IgD-negative memory B cell (primary cell): ENCODE measurements around the gene UPK3BL1. TPM values are rescaled to one million over a fixed set of nuclear protein-coding genes. Genes with fewer than 3 reads are reported as not detected.
"Not testable (repeated sequence)": the region's sequence is repeated elsewhere in the genome, so short reads cannot be mapped to it uniquely, and the experiment has no call there.

Experiments used
- H3K27ac Mint-ChIP-seq, 3 donors: one replicate each; pipeline ENCODE4 v1.8.0; 2020 to 2022; ENCODE audit warnings: mild to moderate bottlenecking in 3 of 3, mixed read lengths in 3 of 3, moderate library complexity in 1 of 3
- H3K27me3 Mint-ChIP-seq: one replicate; pipeline ENCODE4 v1.8.0; 2021; ENCODE audit warnings: mixed read lengths
- H3K36me3 Mint-ChIP-seq: one replicate; pipeline ENCODE4 v1.8.0; 2020; ENCODE audit warnings: mild to moderate bottlenecking, mixed read lengths
- H3K4me1 Mint-ChIP-seq, 3 donors: one replicate each; pipeline ENCODE4 v1.8.0; 2020 to 2022; ENCODE audit warnings: mixed read lengths in 3 of 3, mild to moderate bottlenecking in 1 of 3
- H3K4me3 Mint-ChIP-seq, 4 donors: one replicate each; pipeline ENCODE4 v1.8.0; 2020 to 2022; ENCODE audit warnings: mild to moderate bottlenecking in 4 of 4, mixed read lengths in 4 of 4, moderate library complexity in 3 of 4
- H3K9me3 Mint-ChIP-seq, 3 donors: one replicate each; pipeline ENCODE4 v1.8.0; 2020 to 2021; ENCODE audit warnings: mixed read lengths in 3 of 3, mild to moderate bottlenecking in 1 of 3
- polyA plus RNA-seq: library from polyadenylated mRNA; unstranded; fragments of 300-500 nt; fragmentation: Illumina TruSeq; gene quantifications from one replicate; pipeline ENCODE4 v1.2.3, GENCODE V29; 2021

The UPK3BL1 gene, protein sequence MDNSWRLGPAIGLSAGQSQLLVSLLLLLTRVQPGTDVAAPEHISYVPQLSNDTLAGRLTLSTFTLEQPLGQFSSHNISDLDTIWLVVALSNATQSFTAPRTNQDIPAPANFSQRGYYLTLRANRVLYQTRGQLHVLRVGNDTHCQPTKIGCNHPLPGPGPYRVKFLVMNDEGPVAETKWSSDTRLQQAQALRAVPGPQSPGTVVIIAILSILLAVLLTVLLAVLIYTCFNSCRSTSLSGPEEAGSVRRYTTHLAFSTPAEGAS
- 32.3 TPM for polyA plus RNA-seq

DNA sequence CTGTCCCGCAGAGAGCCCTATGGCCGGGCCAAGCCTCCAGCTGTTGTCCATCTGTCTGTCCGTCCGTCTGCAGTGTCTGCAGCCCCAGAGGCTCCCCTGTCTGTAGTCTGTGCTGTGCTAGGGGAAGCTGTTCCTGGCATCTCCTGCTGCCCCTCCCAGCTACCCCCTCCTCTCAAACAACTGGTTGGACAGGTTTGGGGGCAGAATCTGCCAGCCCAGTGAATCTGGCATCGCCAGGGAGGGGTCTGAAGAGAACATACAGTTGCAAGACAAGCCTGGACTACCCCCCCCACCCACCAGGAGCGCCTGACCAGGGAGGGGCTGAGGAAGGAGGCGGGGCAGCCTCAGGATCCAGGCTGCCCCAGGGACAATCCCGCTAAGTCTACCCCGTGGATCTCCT, at the start of gene UPK3BL1:
Gene UPK3BL1 (minus strand): TSS at position 101 of the 400 bp plus-strand sequence. CDS start 50 bp downstream, at position 51.
- H3K27ac Mint-ChIP-seq, H3K4me3 Mint-ChIP-seq, H3K36me3 Mint-ChIP-seq, H3K27me3 Mint-ChIP-seq, H3K4me1 Mint-ChIP-seq, H3K9me3 Mint-ChIP-seq: not testable (repeated sequence)

DNA sequence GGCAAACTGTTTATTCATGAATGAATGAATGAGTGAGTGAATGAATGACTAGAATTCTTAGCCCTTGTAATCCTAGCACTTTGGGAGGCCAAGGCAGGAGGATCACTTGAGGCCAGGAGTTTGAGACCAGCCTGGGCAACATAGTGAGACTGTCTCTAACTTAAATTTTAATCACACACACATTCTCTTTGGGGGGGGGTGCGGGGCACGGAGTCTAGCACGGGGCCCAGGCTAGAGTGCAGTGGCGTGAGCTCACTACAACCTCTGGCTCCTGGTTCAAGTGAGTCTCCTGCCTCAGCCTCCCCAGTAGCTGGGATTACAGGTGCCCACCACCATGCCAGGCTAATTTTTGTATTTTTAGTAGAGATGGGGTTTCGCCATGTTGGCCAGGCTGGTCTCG, 48.0 kb upstream of the UPK3BL1 start:
- H3K4me3 Mint-ChIP-seq, result peak overlapping the region in 2 of 4 donors; percentile 17 to 80
- not testable (repeated sequence) for H3K4me1 Mint-ChIP-seq, H3K9me3 Mint-ChIP-seq, H3K27me3 Mint-ChIP-seq, H3K36me3 Mint-ChIP-seq, H3K27ac Mint-ChIP-seq

DNA sequence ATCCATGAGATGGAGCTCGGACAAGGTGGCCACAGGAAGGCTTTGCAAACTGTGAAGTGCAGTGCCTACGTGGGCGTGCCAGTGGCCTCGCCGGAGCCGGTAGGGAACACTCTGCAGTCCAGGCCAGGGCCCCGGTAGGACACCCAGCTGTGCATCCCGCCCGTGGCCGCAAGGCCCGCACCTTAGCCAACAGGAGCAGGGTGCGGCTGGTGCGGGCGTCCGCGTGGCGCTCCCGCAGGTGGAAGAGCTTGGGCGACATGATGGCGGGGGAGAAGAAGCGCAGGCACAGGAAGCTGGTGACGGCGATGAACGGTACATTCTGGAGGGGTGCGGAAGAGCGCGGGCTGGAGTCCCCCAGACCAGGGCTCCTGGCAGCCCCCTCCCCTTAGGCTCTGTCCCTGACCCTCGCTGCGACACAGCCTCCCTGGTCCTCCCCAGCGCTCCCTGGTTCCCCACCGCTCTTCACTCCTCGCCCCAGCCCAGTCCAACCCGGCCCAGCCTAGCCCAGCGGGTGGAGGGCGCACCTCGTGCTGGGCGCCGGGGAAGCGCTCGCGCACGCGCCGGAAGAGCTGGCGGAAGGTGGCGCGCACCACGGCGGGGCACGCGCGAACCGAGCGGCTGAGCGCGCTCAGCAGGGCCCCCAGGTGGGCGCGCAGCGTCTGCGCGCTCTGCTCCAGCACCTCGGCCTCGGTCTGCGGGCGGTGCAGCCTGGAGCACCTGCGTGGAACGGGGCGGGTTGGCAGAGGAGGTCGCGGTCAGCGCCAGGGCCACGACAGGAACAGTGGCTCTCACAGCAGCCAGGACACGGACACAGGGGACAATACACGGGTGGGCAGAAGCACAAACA, 47.1 kb upstream of the UPK3BL1 start:
- H3K4me3 Mint-ChIP-seq, H3K4me1 Mint-ChIP-seq, H3K9me3 Mint-ChIP-seq, H3K27me3 Mint-ChIP-seq, H3K36me3 Mint-ChIP-seq, H3K27ac Mint-ChIP-seq: not testable (repeated sequence)

DNA sequence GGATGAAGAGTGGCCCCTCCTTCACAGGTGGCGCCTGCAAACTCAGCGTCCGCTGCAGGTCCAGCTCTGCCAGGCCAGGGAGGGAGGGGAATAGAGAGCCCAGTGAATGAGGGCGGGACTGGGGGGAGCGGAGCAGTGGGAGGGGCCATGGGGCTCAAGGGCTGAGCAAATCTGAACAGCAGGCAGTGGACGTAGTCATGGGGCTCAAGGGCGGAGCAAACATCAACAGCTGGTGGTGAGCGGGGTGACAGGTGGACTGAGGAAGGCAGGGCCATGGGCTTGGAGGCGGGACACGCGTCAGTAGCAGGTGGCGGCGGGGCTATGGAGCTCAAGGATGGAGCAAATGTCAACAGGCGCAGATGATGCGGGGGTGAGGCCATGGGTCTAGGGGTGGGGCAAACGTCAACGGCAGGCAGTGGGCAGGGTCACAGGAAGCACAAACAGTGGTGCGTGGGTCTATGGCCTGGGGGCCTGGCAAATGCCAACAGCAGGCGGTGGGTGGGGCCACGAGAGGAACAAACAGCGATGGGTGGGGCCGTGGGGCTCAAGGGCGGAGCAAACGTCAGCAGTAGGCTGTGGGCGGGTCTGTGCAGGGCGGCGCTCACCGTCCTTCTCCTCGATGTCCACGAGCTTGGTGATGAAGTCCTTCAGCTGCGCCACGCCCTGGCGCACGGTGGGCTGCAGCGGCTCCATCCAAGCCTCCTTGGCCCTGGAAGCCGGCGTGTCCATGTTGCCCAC, 45.9 kb upstream of the UPK3BL1 start:
- H3K27me3 Mint-ChIP-seq, H3K36me3 Mint-ChIP-seq, H3K27ac Mint-ChIP-seq, H3K4me3 Mint-ChIP-seq, H3K9me3 Mint-ChIP-seq, H3K4me1 Mint-ChIP-seq: not testable (repeated sequence)

DNA sequence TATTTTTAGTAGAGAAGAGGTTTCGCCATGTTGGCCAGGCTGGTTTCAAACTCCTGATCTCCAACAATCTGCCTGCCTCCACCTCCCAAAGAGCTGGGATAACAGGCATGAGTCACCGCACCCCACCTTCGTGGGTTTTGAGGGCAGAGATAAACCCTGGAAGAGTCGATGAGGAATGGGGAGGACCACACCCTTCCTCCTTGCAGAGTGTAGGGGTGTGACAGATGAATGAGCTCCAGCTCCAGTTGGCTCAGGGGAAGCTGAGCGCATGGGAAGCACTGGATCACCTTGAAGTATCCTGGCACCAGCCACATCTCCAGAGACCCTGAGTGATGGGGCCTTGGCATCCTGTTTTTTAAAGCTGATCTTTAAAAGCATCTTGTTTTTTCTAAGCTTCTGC, 40.0 kb upstream of the UPK3BL1 start:
- H3K9me3 Mint-ChIP-seq, H3K27ac Mint-ChIP-seq, H3K4me3 Mint-ChIP-seq, H3K27me3 Mint-ChIP-seq, H3K4me1 Mint-ChIP-seq, H3K36me3 Mint-ChIP-seq: not testable (repeated sequence)

DNA sequence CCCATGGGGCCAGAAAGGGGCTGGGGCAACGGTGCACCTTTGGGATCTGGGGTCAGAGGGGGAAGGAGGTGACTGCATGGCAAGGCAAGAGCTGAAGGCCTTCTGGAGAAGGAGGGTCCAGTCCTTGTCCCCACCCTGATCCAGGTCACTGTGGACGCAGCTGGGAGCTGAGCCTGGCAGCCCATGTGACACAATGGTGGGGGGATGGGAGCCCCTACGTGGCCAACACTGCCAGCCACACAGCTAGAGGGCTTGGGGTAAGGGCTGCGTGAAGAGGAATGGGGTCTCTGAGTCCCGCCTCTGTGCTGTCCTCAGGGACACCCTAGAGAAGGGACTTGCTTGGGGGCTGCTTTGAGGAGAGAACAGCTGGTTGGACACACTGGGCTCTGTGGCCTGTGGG, 38.2 kb upstream of the UPK3BL1 start:
- not testable (repeated sequence) for H3K9me3 Mint-ChIP-seq, H3K27ac Mint-ChIP-seq, H3K27me3 Mint-ChIP-seq, H3K4me1 Mint-ChIP-seq, H3K4me3 Mint-ChIP-seq, H3K36me3 Mint-ChIP-seq

DNA sequence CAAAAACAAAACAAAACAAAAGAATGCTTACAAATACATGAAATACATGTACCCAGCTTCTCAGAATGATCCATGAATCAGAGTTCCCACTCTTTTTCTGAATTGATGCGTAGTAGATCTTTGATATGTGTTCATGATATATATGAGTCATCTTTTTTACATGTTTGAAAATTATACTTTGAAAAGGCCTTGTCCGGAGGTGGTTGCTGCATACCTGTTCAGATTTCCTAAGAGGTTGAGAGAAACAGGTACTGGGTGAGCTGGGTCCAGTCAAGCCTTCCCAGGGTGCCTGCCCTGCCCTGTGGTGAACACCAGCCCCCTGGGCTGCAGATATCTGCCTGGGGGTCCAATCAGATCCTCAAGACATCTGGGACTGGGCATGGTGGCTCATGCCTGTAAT, 33.0 kb upstream of the UPK3BL1 start:
- not testable (repeated sequence) for H3K27me3 Mint-ChIP-seq, H3K9me3 Mint-ChIP-seq, H3K4me3 Mint-ChIP-seq, H3K4me1 Mint-ChIP-seq, H3K27ac Mint-ChIP-seq, H3K36me3 Mint-ChIP-seq

DNA sequence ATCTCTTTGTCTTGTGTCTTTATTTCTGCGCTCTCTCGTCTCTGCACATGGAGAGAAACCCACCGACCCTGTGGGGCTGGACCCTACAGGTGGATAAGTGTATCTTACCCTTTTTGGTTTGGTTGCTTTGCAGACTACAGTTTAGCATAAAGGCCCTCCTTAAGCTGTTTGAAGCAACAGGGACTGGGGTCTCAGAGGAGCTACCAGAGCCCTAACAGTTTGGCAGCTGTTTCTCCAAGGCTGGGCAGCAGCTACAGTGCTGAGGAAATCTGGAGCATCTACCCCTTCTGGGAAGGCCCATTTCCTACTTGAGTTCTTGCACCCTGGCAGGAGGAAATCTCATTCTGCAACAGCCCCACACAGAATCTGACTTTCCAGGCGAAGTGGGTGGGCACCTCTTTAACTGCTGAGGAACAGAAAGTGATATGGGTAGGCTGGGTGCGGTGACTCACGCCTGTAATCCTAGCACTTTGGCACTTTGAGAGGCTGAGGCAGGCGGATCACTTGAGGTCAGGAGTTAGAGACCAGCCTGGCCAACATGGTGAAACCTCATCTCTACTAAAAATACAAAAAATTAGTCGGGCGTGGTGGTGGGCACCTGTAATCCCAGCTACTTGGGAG, 31.0 kb upstream of the UPK3BL1 start:
- not testable (repeated sequence) for H3K9me3 Mint-ChIP-seq, H3K36me3 Mint-ChIP-seq, H3K4me1 Mint-ChIP-seq, H3K27ac Mint-ChIP-seq, H3K4me3 Mint-ChIP-seq, H3K27me3 Mint-ChIP-seq

DNA sequence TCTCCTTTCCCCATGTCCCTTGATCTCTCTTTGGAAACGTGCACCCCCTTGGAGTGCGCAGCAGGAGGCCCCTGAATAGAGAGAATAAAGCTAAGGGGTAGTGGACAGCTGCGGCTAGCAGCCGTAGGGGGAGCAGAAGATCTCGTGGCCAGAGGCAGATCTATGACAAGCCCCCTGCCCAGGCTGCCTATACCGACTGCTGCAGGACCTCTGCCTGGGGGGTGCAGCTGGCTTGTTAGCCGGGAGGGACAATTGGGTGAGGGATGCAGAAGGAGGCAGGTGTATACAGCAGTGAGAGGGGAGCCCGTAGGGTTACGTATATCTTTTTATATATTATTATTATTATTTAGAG, 29.3 kb upstream of the UPK3BL1 start:
- H3K27me3 Mint-ChIP-seq, H3K9me3 Mint-ChIP-seq, H3K36me3 Mint-ChIP-seq, H3K4me1 Mint-ChIP-seq: not testable (repeated sequence)
- Mint-ChIP-seq H3K4me3 (peak overlapping the region in 1 of 4 donors; percentile 80), H3K27ac (peak overlapping the region in 1 of 3 donors; percentile 89)

DNA sequence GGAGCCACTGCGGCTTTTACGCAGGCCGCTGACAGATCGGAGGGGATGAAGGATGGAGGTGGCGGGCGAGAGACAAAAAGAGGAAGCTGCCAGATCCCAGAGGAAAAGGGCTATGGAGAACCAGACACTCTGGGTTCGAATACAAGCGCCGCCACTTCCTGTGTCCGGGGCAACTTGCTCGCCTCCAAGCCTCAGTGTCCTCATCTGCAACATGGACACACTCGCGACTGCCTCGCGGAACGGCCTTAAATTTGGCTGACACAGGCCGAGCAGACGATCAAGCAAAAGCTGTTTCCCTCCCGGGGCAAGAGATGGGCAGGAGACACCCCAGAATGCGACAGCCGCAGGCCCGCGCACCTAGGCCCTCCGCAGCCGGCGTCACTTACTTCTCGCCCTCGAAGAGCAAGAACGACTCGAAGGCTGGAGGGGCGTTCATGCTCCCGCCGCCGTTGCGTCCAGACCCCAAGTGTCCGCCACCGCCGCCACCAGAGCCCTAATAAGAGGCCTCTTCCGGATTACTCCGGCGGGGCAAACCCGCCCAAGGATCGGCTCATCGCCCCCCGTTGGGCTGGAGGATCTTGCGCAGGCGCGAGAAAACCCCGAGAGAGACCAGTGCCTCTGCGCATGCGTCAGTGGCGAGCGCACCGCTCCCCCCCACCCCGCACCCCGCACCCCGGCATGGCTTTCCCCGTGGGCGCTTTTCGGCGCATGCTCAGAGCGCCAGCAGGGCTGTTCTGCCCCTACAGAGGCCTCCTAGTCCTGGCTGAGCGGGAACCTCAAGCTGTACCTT, 28.8 kb upstream of the UPK3BL1 start, which contains the start of gene POLR2J2:
Gene POLR2J2 (minus strand): TSS at position 498 of the 790 bp plus-strand sequence. CDS start 62 bp downstream, at position 436.
- H3K9me3 Mint-ChIP-seq, H3K36me3 Mint-ChIP-seq, H3K27me3 Mint-ChIP-seq, H3K4me1 Mint-ChIP-seq: not testable (repeated sequence)
- H3K4me3 Mint-ChIP-seq, result peak within 1 kb of the TSS in 2 of 4 donors; percentile 80 to 89
- peak within 1 kb of the TSS in 1 of 3 donors; percentile 89 for H3K27ac Mint-ChIP-seq

DNA sequence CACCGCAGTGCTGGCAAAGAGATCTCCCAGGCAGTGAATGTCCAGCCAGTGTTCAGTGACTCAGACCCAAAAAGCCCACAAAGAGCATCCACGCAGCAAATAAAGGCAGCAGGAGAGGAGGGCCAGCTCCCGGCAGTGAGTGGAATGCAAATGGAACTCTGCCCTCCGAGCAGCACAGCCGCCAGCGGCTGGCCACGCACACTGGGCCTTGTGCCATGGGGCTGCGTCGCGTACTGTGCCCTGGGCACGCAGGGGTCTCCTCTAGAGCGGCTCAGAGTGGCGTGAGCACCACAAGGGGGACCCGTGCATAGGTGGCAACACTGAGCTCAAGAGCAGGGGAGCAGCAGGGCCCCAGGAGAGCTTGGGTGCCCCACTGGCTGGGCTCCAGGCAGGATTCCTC, 24.9 kb upstream of the UPK3BL1 start:
- H3K36me3 Mint-ChIP-seq, H3K9me3 Mint-ChIP-seq, H3K27ac Mint-ChIP-seq, H3K27me3 Mint-ChIP-seq, H3K4me1 Mint-ChIP-seq, H3K4me3 Mint-ChIP-seq: not testable (repeated sequence)

DNA sequence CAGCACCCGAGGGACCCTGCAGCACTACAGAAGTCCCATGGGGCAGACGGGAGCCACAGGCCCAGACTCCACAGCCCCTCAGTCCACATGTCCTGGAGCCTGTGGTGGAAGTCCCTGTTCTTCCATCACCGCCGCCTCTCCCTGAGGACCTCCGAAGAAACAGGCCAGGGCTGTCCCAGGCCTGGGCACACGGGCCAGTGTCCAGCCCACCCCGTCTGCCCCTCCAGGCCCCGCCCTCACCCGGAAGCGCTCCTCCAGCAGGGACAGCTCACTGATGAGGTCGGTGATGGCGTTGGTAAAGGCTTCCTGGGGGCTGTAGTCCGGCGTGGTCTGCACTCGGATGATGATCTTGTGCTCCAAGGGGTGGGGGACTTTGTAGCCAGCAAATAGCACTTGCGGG, 24.3 kb upstream of the UPK3BL1 start:
- not testable (repeated sequence) for H3K27me3 Mint-ChIP-seq, H3K27ac Mint-ChIP-seq, H3K4me1 Mint-ChIP-seq, H3K9me3 Mint-ChIP-seq, H3K4me3 Mint-ChIP-seq, H3K36me3 Mint-ChIP-seq

DNA sequence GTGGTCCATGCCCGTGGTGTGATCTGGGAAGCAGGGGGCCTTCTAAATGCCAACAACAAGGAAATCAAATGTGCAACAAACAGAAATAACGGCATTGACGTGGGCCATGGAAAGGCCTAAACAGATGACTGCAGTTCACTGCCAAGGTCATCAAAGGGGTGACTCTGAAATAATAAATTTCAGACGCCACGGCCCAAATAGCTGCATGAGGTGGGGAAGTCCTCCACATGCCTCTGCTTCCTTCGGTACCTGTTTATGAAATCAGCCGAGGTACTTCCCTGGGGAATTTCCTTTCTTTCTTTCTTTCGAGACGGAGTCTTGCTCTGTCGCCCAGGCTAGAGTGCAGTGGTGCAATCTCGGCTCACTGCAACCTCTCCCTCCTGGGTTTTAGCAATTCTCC, 22.2 kb upstream of the UPK3BL1 start:
- not testable (repeated sequence) for H3K27ac Mint-ChIP-seq, H3K4me1 Mint-ChIP-seq, H3K27me3 Mint-ChIP-seq, H3K36me3 Mint-ChIP-seq, H3K4me3 Mint-ChIP-seq, H3K9me3 Mint-ChIP-seq

DNA sequence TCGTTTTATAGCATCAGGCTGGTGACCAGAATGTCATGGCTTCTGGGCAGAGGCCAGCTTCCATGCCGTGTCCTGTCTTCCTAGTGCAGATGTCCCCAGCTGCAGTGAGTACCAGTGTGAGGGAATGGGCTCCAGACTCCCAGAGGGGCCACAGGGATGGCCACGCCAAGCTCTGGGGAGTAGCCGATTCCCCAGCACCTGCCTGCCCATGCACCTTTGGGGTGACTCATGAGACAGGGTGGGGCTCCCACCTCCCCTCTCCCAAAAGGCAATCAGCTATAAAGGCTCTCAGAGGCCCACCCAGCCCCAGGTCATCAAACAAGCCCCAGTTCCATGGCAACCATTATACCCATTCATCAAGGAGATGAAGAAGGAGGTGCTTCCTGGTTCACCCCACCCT, 7.3 kb upstream of the UPK3BL1 start, which contains the start of gene SPDYE2B:
Gene SPDYE2B (plus strand): TSS at position 396 of the 400 bp plus-strand sequence. CDS start 2,030 bp downstream, outside the sequence.
- H3K4me3 Mint-ChIP-seq, H3K27ac Mint-ChIP-seq, H3K36me3 Mint-ChIP-seq, H3K9me3 Mint-ChIP-seq, H3K27me3 Mint-ChIP-seq, H3K4me1 Mint-ChIP-seq: not testable (repeated sequence)

DNA sequence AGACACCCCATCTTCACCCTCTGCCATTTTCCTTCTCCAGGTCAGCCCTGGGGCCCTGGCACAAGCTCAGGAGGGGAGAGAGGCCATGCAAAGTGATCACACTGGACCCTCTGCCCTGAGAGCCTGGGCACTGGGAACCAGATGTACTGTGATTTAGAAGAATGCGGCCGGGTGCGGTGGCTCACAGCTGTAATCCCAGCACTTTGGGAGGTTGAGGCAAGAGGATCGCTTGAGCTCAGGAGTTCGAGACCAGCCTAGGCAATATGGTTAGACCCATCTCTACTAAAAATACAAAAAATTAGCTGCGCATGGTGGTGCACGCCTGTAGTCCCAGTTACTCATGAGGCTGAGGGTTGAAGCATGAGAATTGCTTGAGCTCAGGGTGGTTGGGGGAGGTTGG, 5.2 kb upstream of the UPK3BL1 start:
- H3K27me3 Mint-ChIP-seq, H3K4me3 Mint-ChIP-seq, H3K27ac Mint-ChIP-seq, H3K36me3 Mint-ChIP-seq, H3K4me1 Mint-ChIP-seq, H3K9me3 Mint-ChIP-seq: not testable (repeated sequence)
